GM12878 (cell line): ENCODE results near the gene S100B. TPM values are rescaled to one million over a fixed set of nuclear protein-coding genes. Genes with fewer than 3 reads are reported as not detected.

Experiments
- ATAC-seq: fragments of 200-7000 bp; cut with Tn5 transposase; 3 replicates; pipeline ENCODE4 v1.9.1; 2020; ENCODE audit warnings: mild to moderate bottlenecking, moderate library complexity
- BruUV-seq: library from RNA; stranded (reverse); fragments of 400-500 nt; replicated peaks from 2 replicates; lab custom pipeline; 2021; lab: Mats Ljungman, UMichigan
- CTCF ChIA-PET: fragments of 300-600 bp; sonication (Branson Sonifier 250); formaldehyde crosslinking; extraction: SDS; loops from one replicate; lab custom pipeline; 2021; ENCODE audit warnings: inconsistent platforms; lab: Yijun Ruan, JAX
- POLR2A ChIA-PET: fragments of 350-600 bp; formaldehyde crosslinking; extraction: SDS; loops from one replicate; lab custom pipeline; 2021; ENCODE audit warnings: inconsistent platforms; lab: Charles Lee
- RAD21 ChIA-PET: fragments of 300-600 bp; sonication (Branson Sonifier 250); formaldehyde crosslinking; loops from one replicate; lab custom pipeline; 2023; ENCODE audit warnings: antibody characterized with exemption; ENCODE audit not compliant: unreplicated experiment; lab: Charles Lee
- SMC1A ChIA-PET: fragments of 300-600 bp; sonication (Branson Sonifier 250); formaldehyde crosslinking; loops from one replicate; lab custom pipeline; 2023; ENCODE audit not compliant: unreplicated experiment, uncharacterized antibody; lab: Charles Lee
- DNase-seq: peaks from one replicate; pipeline ENCODE4 v3.0.0-alpha.2; 2011; ENCODE audit warnings: low read depth, low spot score
- FAIRE-seq: peaks from 3 replicates; lab custom pipeline; 2011; peaks lifted over from hg19 to GRCh38; lab: Jason Lieb, UNC
- H2AFZ ChIP-seq: 2 replicates; pipeline ENCODE4 v1.6.0; 2011; ENCODE audit warnings: low read depth, low read length, control low read depth; ENCODE audit not compliant: control insufficient read depth
- H3K27ac ChIP-seq: 2 replicates; pipeline ENCODE4 v1.5.1; 2011; ENCODE audit warnings: control low read depth; ENCODE audit not compliant: control insufficient read depth, insufficient read depth
- H3K27me3 ChIP-seq, 2 experiments: replicated peaks in 1 of 2; 2 replicates each; pipeline versions ENCODE4 v1.6.0 to v1.6.1; 2011; ENCODE audit warnings: low read length in 1 of 2; ENCODE audit not compliant: control insufficient read depth in 2 of 2, insufficient read depth in 2 of 2
- H3K36me3 ChIP-seq, 2 experiments: 2 replicates each; pipeline ENCODE4 v1.5.1; 2011; ENCODE audit warnings: low read length in 1 of 2; ENCODE audit not compliant: control insufficient read depth in 2 of 2, insufficient read depth in 2 of 2
- H3K4me1 ChIP-seq: 2 replicates; pipeline ENCODE4 v1.6.1; 2011; ENCODE audit warnings: mild to moderate bottlenecking, low read length, moderate library complexity, mixed read lengths; ENCODE audit not compliant: control insufficient read depth, insufficient read depth
- H3K4me2 ChIP-seq: 2 replicates; pipeline ENCODE4 v1.6.0; 2011; ENCODE audit warnings: control low read depth; ENCODE audit not compliant: control insufficient read depth, insufficient read depth
- H3K4me3 ChIP-seq: fragments of 200-600 bp; sonication (generic); 2 replicates; pipeline ENCODE4 v1.5.1; 2016
- H3K79me2 ChIP-seq: 2 replicates; pipeline ENCODE4 v1.6.0; 2011; ENCODE audit warnings: low read length; ENCODE audit not compliant: control insufficient read depth, insufficient read depth
- H3K9ac ChIP-seq: 2 replicates; pipeline ENCODE4 v1.8.0; 2011; ENCODE audit warnings: low read length, control low read depth, mixed read lengths; ENCODE audit not compliant: control insufficient read depth, insufficient read depth
- H3K9me3 ChIP-seq: replicated peaks from 3 replicates; pipeline ENCODE4 v1.5.1; 2011; ENCODE audit warnings: mild to moderate bottlenecking, low read length; ENCODE audit not compliant: control insufficient read depth, insufficient read depth
- H4K20me1 ChIP-seq: 2 replicates; pipeline ENCODE4 v1.6.0; 2011; ENCODE audit not compliant: control insufficient read depth, insufficient read depth
- ATF3 ChIP-seq: IDR thresholded peaks from 2 replicates; pipeline ENCODE4 v1.6.1; 2011; ENCODE audit warnings: low read depth, mild to moderate bottlenecking, low read length, moderate library complexity, borderline replicate concordance; ENCODE audit errors: extremely low read depth
- CBFB ChIP-seq: IDR thresholded peaks from 2 replicates; pipeline ENCODE4 v1.6.1; 2016; ENCODE audit warnings: antibody characterized with exemption, low read depth
- CREB1 ChIP-seq: IDR thresholded peaks from 2 replicates; pipeline ENCODE4 v1.6.1; 2012; ENCODE audit warnings: low read depth, mild to moderate bottlenecking, inconsistent platforms
- EGR1 ChIP-seq, 2 experiments: IDR thresholded peaks; 1 replicate in 1 of 2; 2 replicates in 1 of 2; pipeline ENCODE4 v1.6.1; 2011 to 2012; ENCODE audit warnings: low read depth in 2 of 2, low read length in 2 of 2, borderline replicate concordance in 1 of 2, mild to moderate bottlenecking in 1 of 2, moderate library complexity in 1 of 2
- IRF4 ChIP-seq: IDR thresholded peaks from 2 replicates; pipeline ENCODE4 v1.6.1; 2011; ENCODE audit warnings: low read depth, low read length
- NR2F1 ChIP-seq: fragments of 450-650 bp; conservative IDR thresholded peaks from 2 replicates; pipeline ENCODE4 v1.6.1; 2017; ENCODE audit warnings: mild to moderate bottlenecking
- PKNOX1 ChIP-seq: fragments of 450-650 bp; IDR thresholded peaks from 2 replicates; pipeline ENCODE4 v1.6.1; 2016; ENCODE audit warnings: mild to moderate bottlenecking
- PRDM15 ChIP-seq: fragments of 450-650 bp; formaldehyde crosslinking; IDR thresholded peaks from 2 replicates; pipeline ENCODE4 v1.4.0; 2020; ENCODE audit warnings: mild to moderate bottlenecking, moderate library complexity
- REST ChIP-seq: IDR thresholded peaks from 2 replicates; pipeline ENCODE4 v1.6.1; 2012; ENCODE audit warnings: mild to moderate bottlenecking, low read depth, low read length
- SIX5 ChIP-seq: IDR thresholded peaks from 2 replicates; pipeline ENCODE4 v1.6.1; 2011; ENCODE audit warnings: mild to moderate bottlenecking, low read depth, low read length, moderate library complexity; ENCODE audit not compliant: severe bottlenecking
- SRF ChIP-seq, 2 experiments: IDR thresholded peaks; 2 replicates each; pipeline ENCODE4 v1.6.1; 2011; ENCODE audit warnings: low read depth in 2 of 2, low read length in 2 of 2, mild to moderate bottlenecking in 1 of 2, moderate library complexity in 1 of 2
- TBL1XR1 ChIP-seq: IDR thresholded peaks from 2 replicates; pipeline ENCODE4 v1.6.1; 2012; ENCODE audit warnings: low read depth, low read length, improper control_type of control experiment
- USF2 ChIP-seq: IDR thresholded peaks from 2 replicates; pipeline ENCODE4 v1.6.1; 2011; ENCODE audit warnings: low read depth, low read length, improper control_type of control experiment, borderline replicate concordance
- ZBED1 ChIP-seq: IDR thresholded peaks from 2 replicates; pipeline ENCODE4 v1.6.1; 2016; ENCODE audit warnings: borderline replicate concordance
- ZNF622 ChIP-seq: fragments of 450-650 bp; IDR thresholded peaks from 2 replicates; pipeline ENCODE4 v1.6.1; 2017; ENCODE audit warnings: mild to moderate bottlenecking, inconsistent platforms
- WGBS: methylation state at CpG from one replicate; pipeline ENCODE4 v1.1.6; 2016; ENCODE audit warnings: low lambda C conversion rate; ENCODE audit not compliant: insufficient replicate concordance, insufficient coverage; ENCODE audit errors: missing lambda C conversion rate; 5-methylcytosine and 5-hydroxymethylcytosine counted together
- in situ Hi-C: fragments of 300-500 bp; cut with MboI; formaldehyde crosslinking; loops from 9 replicates; pipeline ENCODE4 v1.14.3; 2018; ENCODE audit warnings: mixed read lengths
- intact Hi-C: fragments of 100-400 bp; cut with micrococcal nuclease; formaldehyde crosslinking; loops from one replicate; pipeline ENCODE4 v1.14.2; 2022; ENCODE audit not compliant: unreplicated experiment
- polyA plus RNA-seq, 11 experiments: library from polyadenylated mRNA; depleted of rRNA in 4 of 11; unstranded in 6 of 11; stranded (reverse) in 5 of 11; fragments of >200 nt; fragmentation: Nextera tagmentation in 4 of 11; fragmentation: Illumina TruSeq in 1 of 11; extraction: Ambion mirVana in 4 of 11; extraction: Trizol in 1 of 11; gene quantifications; 1 replicate in 1 of 11; 2 replicates in 10 of 11; pipeline versions ENCODE4 v1.2.1 to v1.2.3, GENCODE V29; 2011 to 2016; ENCODE audit warnings: inconsistent platforms in 2 of 11, missing spikeins in 2 of 11, low read depth in 1 of 11
- total RNA-seq, 4 experiments: library from RNA; depleted of rRNA in 3 of 4; stranded (reverse); fragments of >200 nt in 3 of 4; fragmentation: Illumina TruSeq in 1 of 4; extraction: Trizol in 1 of 4; gene quantifications; 2 replicates each; pipeline versions ENCODE4 v1.2.1 to v1.2.3, GENCODE V29; 2013 to 2021

S100B gene
- total and polyA plus RNA-seq, 10 of the 15 experiments (the other 5 are each of a cell fraction or from before 2014, with no cell fraction given): 0.11 to 0.22 TPM; not detected in 8

GRCh38 chr21:46624050-46624449 lies 19.2 kb upstream of the S100B start:
- Histone ChIP-seq H4K20me1 (no peaks in the 10 kb centered on the region), H3K4me2 (no peak overlapping the region), H3K27me3 (no peaks in the 10 kb centered on the region; a peak in 1 of 4 replicates), H3K79me2 (no peaks in the 10 kb centered on the region), H3K4me1 (peaks cover 7% of the 10 kb centered on the region), H3K9ac (no peak overlapping the region), H3K27ac (no peak overlapping the region), H3K4me3 (no peak overlapping the region), H2AFZ (no peak overlapping the region), H3K36me3 (no peaks in the 10 kb centered on the region), H3K9me3 (peaks cover 3% of the 10 kb centered on the region; the same call in 1 of the 3 replicates)
- intact Hi-C loops: no loop called here
- ATAC-seq (no peak), DNase-seq (no peak), FAIRE-seq (no peak)
- TF ChIP-seq ZBED1: no peak
- TF ChIP-seq SRF (IDR thresholded peaks at IDR 0.05; ENCODE audit: low read depth in 2 of 2, low read length in 2 of 2): no peak
- no peak for TF ChIP-seq CREB1
- no peak for TF ChIP-seq IRF4
- no peak for TF ChIP-seq TBL1XR1
- no peak for TF ChIP-seq PKNOX1
- no peak for TF ChIP-seq NR2F1
- TF ChIP-seq CBFB: no peak
- TF ChIP-seq REST: no peak
- no peak for TF ChIP-seq PRDM15 (CRISPR knock-in tag)
- TF ChIP-seq SIX5: no peak
- no peak for TF ChIP-seq EGR1 (IDR thresholded peaks at IDR 0.05; ENCODE audit: borderline replicate concordance in 1 of 2, low read depth in 2 of 2, low read length in 2 of 2)
- TF ChIP-seq ATF3: no peak
- no peak for TF ChIP-seq USF2
- TF ChIP-seq ZNF622: no peak
- ChIA-PET SMC1A (no interaction called here), CTCF (no interaction called here), RAD21 (no interaction called here), POLR2A (interaction anchor here (1.0 kb wide), 1 partner anchor 11 kb away, joined by 3 read pairs; the partner anchor contains the start of gene PRMT2)
- no TSS peak for BruUV-seq
- WGBS: 84% methylated on average over 16 of the region's 16 CpGs
- in situ Hi-C loops: no loop called here
